HEK293 (cell line): ENCODE data around the gene MAP2K6.

Experiments used
- CTCF ChIA-PET: fragments of 350-600 bp; formaldehyde crosslinking; extraction: SDS; loops from one replicate; lab custom pipeline; 2021; ENCODE audit warnings: antibody characterized with exemption; lab: Yijun Ruan, JAX
- POLR2A ChIA-PET: fragments of 300-600 bp; formaldehyde crosslinking; extraction: SDS; loops from one replicate; lab custom pipeline; 2020; ENCODE audit warnings: antibody characterized with exemption, inconsistent platforms; lab: Yijun Ruan, JAX
- H3K27ac ChIP-seq: fragments of 200-500 bp; sonication (Bioruptor generic); 2 replicates; pipeline ENCODE4 v1.5.1; 2014; ENCODE audit warnings: low read depth, low read length, control low read depth, inconsistent platforms; ENCODE audit errors: extremely low read depth
- H3K36me3 ChIP-seq, 2 experiments: fragments of 200-500 bp in 1 of 2; sonication (Bioruptor generic) in 1 of 2; 1 replicate in 1 of 2; 2 replicates in 1 of 2; pipeline ENCODE4 v1.5.1; 2014 to 2017; ENCODE audit warnings: inconsistent platforms in 2 of 2, low read length in 2 of 2; ENCODE audit not compliant: control insufficient read depth in 2 of 2, insufficient read depth in 1 of 2
- H3K4me1 ChIP-seq: fragments of 200-500 bp; sonication (Bioruptor generic); 2 replicates; pipeline ENCODE4 v1.5.1; 2014; ENCODE audit warnings: mild to moderate bottlenecking, low read length, inconsistent platforms; ENCODE audit not compliant: control insufficient read depth, insufficient read depth
- H3K4me3 ChIP-seq: 2 replicates; pipeline ENCODE4 v1.5.1; 2011; ENCODE audit warnings: low read depth, mild to moderate bottlenecking, control low read depth, low read length, moderate library complexity
- H3K9me3 ChIP-seq: fragments of 200-500 bp; sonication (Bioruptor generic); 2 replicates; pipeline ENCODE4 v1.5.1; 2014; ENCODE audit warnings: low read depth, low read length, inconsistent platforms; ENCODE audit not compliant: control insufficient read depth, insufficient read depth
- CTCF ChIP-seq: fragments of 450-650 bp; formaldehyde crosslinking; IDR thresholded peaks from 2 replicates; pipeline ENCODE4 v1.5.1; 2016; ENCODE audit warnings: missing biosample characterization, missing genetic modification characterization
- GFI1B ChIP-seq: fragments of 450-650 bp; formaldehyde crosslinking; IDR thresholded peaks from 2 replicates; pipeline ENCODE4 v1.5.1; 2016; ENCODE audit warnings: missing biosample characterization, missing genetic modification characterization
- MZF1 ChIP-seq: fragments of 450-650 bp; formaldehyde crosslinking; IDR thresholded peaks from 2 replicates; pipeline ENCODE4 v1.5.1; 2017; ENCODE audit warnings: missing biosample characterization, missing genetic modification characterization, borderline replicate concordance
- PRDM2 ChIP-seq: fragments of 450-650 bp; formaldehyde crosslinking; IDR thresholded peaks from 2 replicates; pipeline ENCODE4 v1.5.1; 2016; ENCODE audit warnings: missing biosample characterization, missing genetic modification characterization, borderline replicate concordance
- REPIN1 ChIP-seq: fragments of 450-650 bp; formaldehyde crosslinking; IDR thresholded peaks from 2 replicates; pipeline ENCODE4 v1.5.1; 2017; ENCODE audit warnings: missing biosample characterization, missing genetic modification characterization, low read depth
- TCF7L2 ChIP-seq: IDR thresholded peaks from 2 replicates; pipeline ENCODE4 v1.6.1; 2011; ENCODE audit warnings: low read depth, mild to moderate bottlenecking, inconsistent platforms, low read length, moderate library complexity, borderline replicate concordance
- ZBTB49 ChIP-seq: fragments of 450-650 bp; formaldehyde crosslinking; IDR thresholded peaks from 2 replicates; pipeline ENCODE4 v1.5.1; 2016; ENCODE audit warnings: missing biosample characterization, missing genetic modification characterization, low read depth
- ZFP37 ChIP-seq: fragments of 450-650 bp; formaldehyde crosslinking; IDR thresholded peaks from 2 replicates; pipeline ENCODE4 v1.5.1; 2016; ENCODE audit warnings: missing biosample characterization, missing genetic modification characterization
- ZNF132 ChIP-seq: fragments of 450-650 bp; formaldehyde crosslinking; IDR thresholded peaks from 2 replicates; pipeline ENCODE4 v1.5.1; 2017; ENCODE audit warnings: missing biosample characterization, missing genetic modification characterization, borderline replicate concordance
- ZNF133 ChIP-seq: fragments of 450-650 bp; formaldehyde crosslinking; IDR thresholded peaks from 2 replicates; pipeline ENCODE4 v1.5.1; 2016; ENCODE audit warnings: missing biosample characterization, missing genetic modification characterization
- ZNF157 ChIP-seq: fragments of 450-650 bp; formaldehyde crosslinking; IDR thresholded peaks from 2 replicates; pipeline ENCODE4 v1.5.1; 2016; ENCODE audit warnings: missing biosample characterization, missing genetic modification characterization
- ZNF174 ChIP-seq: fragments of 450-650 bp; formaldehyde crosslinking; IDR thresholded peaks from 2 replicates; pipeline ENCODE4 v1.5.0; 2017; ENCODE audit warnings: missing biosample characterization, mild to moderate bottlenecking, missing genetic modification characterization
- ZNF202 ChIP-seq: fragments of 450-650 bp; formaldehyde crosslinking; IDR thresholded peaks from 2 replicates; pipeline ENCODE4 v1.5.1; 2016; ENCODE audit warnings: missing biosample characterization, missing genetic modification characterization, borderline replicate concordance
- ZNF239 ChIP-seq: fragments of 450-650 bp; formaldehyde crosslinking; IDR thresholded peaks from 2 replicates; pipeline ENCODE4 v1.5.1; 2016; ENCODE audit warnings: missing biosample characterization, missing genetic modification characterization
- ZNF24 ChIP-seq: fragments of 450-650 bp; formaldehyde crosslinking; IDR thresholded peaks from 2 replicates; pipeline ENCODE4 v1.5.1; 2016; ENCODE audit warnings: missing biosample characterization, missing genetic modification characterization
- ZNF335 ChIP-seq: fragments of 450-650 bp; formaldehyde crosslinking; conservative IDR thresholded peaks from 2 replicates; pipeline ENCODE4 v1.5.1; 2016; ENCODE audit warnings: missing biosample characterization, missing genetic modification characterization
- ZNF341 ChIP-seq: fragments of 450-650 bp; formaldehyde crosslinking; IDR thresholded peaks from 2 replicates; pipeline ENCODE4; 2016; ENCODE audit warnings: low read depth, missing biosample characterization, missing genetic modification characterization
- ZNF362 ChIP-seq: fragments of 450-650 bp; formaldehyde crosslinking; IDR thresholded peaks from 2 replicates; pipeline ENCODE4 v1.5.1; 2016; ENCODE audit warnings: missing biosample characterization, missing genetic modification characterization
- ZNF473 ChIP-seq: fragments of 450-650 bp; formaldehyde crosslinking; IDR thresholded peaks from 2 replicates; pipeline ENCODE4 v1.5.1; 2017; ENCODE audit warnings: missing biosample characterization, missing genetic modification characterization
- ZNF513 ChIP-seq: fragments of 450-650 bp; IDR thresholded peaks from 2 replicates; pipeline ENCODE4 v1.5.1; 2018; ENCODE audit warnings: missing biosample characterization, missing genetic modification characterization
- ZNF521 ChIP-seq: fragments of 450-650 bp; formaldehyde crosslinking; IDR thresholded peaks from 2 replicates; pipeline ENCODE4 v1.5.1; 2017; ENCODE audit warnings: missing biosample characterization, mild to moderate bottlenecking, missing genetic modification characterization
- ZNF624 ChIP-seq: fragments of 450-650 bp; formaldehyde crosslinking; IDR thresholded peaks from 2 replicates; pipeline ENCODE4 v1.5.1; 2017; ENCODE audit warnings: missing biosample characterization, missing genetic modification characterization
- ZNF677 ChIP-seq: fragments of 450-650 bp; IDR thresholded peaks from 2 replicates; pipeline ENCODE4 v1.5.0; 2018; ENCODE audit warnings: missing biosample characterization, mild to moderate bottlenecking, missing genetic modification characterization, moderate library complexity
- ZNF747 ChIP-seq: fragments of 450-650 bp; formaldehyde crosslinking; IDR thresholded peaks from 2 replicates; pipeline ENCODE4 v1.5.1; 2016; ENCODE audit warnings: missing biosample characterization, missing genetic modification characterization

The MAP2K6 gene

GRCh38 chr17:69447726-69448125, 33.2 kb downstream of the MAP2K6 start:
- CTCF ChIA-PET, result interaction anchor here (1.1 kb wide), 1 partner anchor 29 kb away, joined by 4 read pairs; no protein-coding TSS in a partner anchor
- TF ChIP-seq ZNF521, result no peak
- TF ChIP-seq ZFP37, result no peak
- TF ChIP-seq TCF7L2, result no peak
- no peak for TF ChIP-seq REPIN1 (tag by site-specific recombination)
- no peak for TF ChIP-seq ZNF513 (tag by site-specific recombination)
- no peak for TF ChIP-seq ZNF239 (tag by site-specific recombination)
- no peak for TF ChIP-seq ZBTB49
- TF ChIP-seq PRDM2, result no peak
- TF ChIP-seq ZNF133 (tag by site-specific recombination), result no peak
- TF ChIP-seq ZNF335, result no peak
- TF ChIP-seq ZNF157 (tag by site-specific recombination), result no peak
- no peak for TF ChIP-seq MZF1 (tag by site-specific recombination)
- Histone ChIP-seq H3K27ac (no peak overlapping the region), H3K9me3 (no peaks in the 10 kb centered on the region), H3K4me3 (no peak overlapping the region), H3K4me1 (no peaks in the 10 kb centered on the region), H3K36me3 (no peaks in the 10 kb centered on the region)
- POLR2A ChIA-PET, result no interaction called here

GRCh38 chr17:69448431-69449102, 34.1 kb downstream of the MAP2K6 start:
- ChIA-PET POLR2A (no interaction called here), CTCF (no interaction called here)
- H3K27ac ChIP-seq, result no peak overlapping the region
- TF ChIP-seq ZNF174 (tag by site-specific recombination), result no peak
- no peak for TF ChIP-seq ZNF362 (tag by site-specific recombination)
- no peak for TF ChIP-seq ZNF677 (tag by site-specific recombination)
- TF ChIP-seq ZNF624, result no peak
- TF ChIP-seq ZNF24 (tag by site-specific recombination), result no peak
- TF ChIP-seq REPIN1 (tag by site-specific recombination), result no peak
- TF ChIP-seq ZNF341 (tag by site-specific recombination), result no peak
- no peak for TF ChIP-seq ZNF202
- no peak for TF ChIP-seq ZNF473
- no peak for TF ChIP-seq GFI1B (tag by site-specific recombination)
- no peak for TF ChIP-seq ZNF132
- TF ChIP-seq CTCF (tag by site-specific recombination), result no peak
- no peak for TF ChIP-seq ZNF747 (tag by site-specific recombination)

More at GRCh38 chr17:69448431-69449102, 34.1 kb downstream of the MAP2K6 start:
- Histone ChIP-seq H3K36me3 (no peaks in the 10 kb centered on the region), H3K4me3 (no peak overlapping the region), H3K9me3 (no peaks in the 10 kb centered on the region), H3K4me1 (no peaks in the 10 kb centered on the region)
